OCI-LY3 (cell line): ENCODE results near the gene VRK3.
A peak's percentile ranks its signal among the peaks of the same experiment; 100 is the strongest.

Experiments used
- H2AFZ ChIP-seq: fragments of 200-600, 300-600 bp; shearing (Covaris generic); 2 replicates; pipeline ENCODE4 v1.6.0; 2014; ENCODE audit warnings: antibody characterized with exemption, low read depth, low read length
- H3K27ac ChIP-seq: fragments of 200-600, 300-600 bp; sonication (generic); 2 replicates; pipeline ENCODE4 v1.5.1; 2014; ENCODE audit warnings: mild to moderate bottlenecking, low read length, moderate library complexity, mixed read lengths
- H3K27me3 ChIP-seq: fragments of 200-600, 300-600 bp; sonication (generic); 2 replicates; pipeline ENCODE4 v1.6.1; 2014; ENCODE audit warnings: low read depth, low read length, mixed read lengths
- H3K36me3 ChIP-seq: fragments of 200-600, 300-600 bp; sonication (generic); replicated peaks from 2 replicates; pipeline ENCODE3; 2014; ENCODE audit warnings: low read depth, low read length, mixed read lengths
- H3K4me1 ChIP-seq: fragments of 300-600, 200-600 bp; sonication (generic); 2 replicates; pipeline ENCODE4 v1.6.1; 2014; ENCODE audit warnings: low read length, mixed read lengths
- H3K4me2 ChIP-seq: fragments of 200-600, 300-600 bp; sonication (generic); 2 replicates; pipeline ENCODE4 v1.6.1; 2014; ENCODE audit warnings: low read length, mixed read lengths
- H3K4me3 ChIP-seq: fragments of 300-600, 200-600 bp; sonication (generic); 2 replicates; pipeline ENCODE4 v1.5.1; 2014; ENCODE audit warnings: antibody characterized with exemption, mild to moderate bottlenecking, low read length, moderate library complexity
- H3K79me2 ChIP-seq: fragments of 300-600, 200-600 bp; shearing (Covaris generic); 2 replicates; pipeline ENCODE4 v1.6.1; 2014; ENCODE audit warnings: mild to moderate bottlenecking, low read length, mixed read lengths
- H3K9ac ChIP-seq: fragments of 300-600, 200-600 bp; shearing (Covaris generic); 2 replicates; pipeline ENCODE4 v1.6.0; 2014; ENCODE audit warnings: mild to moderate bottlenecking, low read length, moderate library complexity
- H3K9me3 ChIP-seq: fragments of 200-600, 300-600 bp; shearing (Covaris generic); 2 replicates; pipeline ENCODE4 v1.6.1; 2014; ENCODE audit warnings: low read length, mixed read lengths; ENCODE audit not compliant: insufficient read depth
- H4K20me1 ChIP-seq: fragments of 200-600, 300-600 bp; sonication (generic); 2 replicates; pipeline ENCODE4 v1.6.1; 2016; ENCODE audit warnings: low read length, mixed read lengths; ENCODE audit not compliant: insufficient read depth
- CTCF ChIP-seq: fragments of 200-600, 300-600 bp; sonication (generic); IDR thresholded peaks from 2 replicates; pipeline ENCODE4 v1.5.1; 2014; ENCODE audit warnings: antibody characterized with exemption, low read length, low read depth
- EZH2phosphoT487 ChIP-seq: fragments of 200-600 bp; shearing (Covaris generic); IDR thresholded peaks from 2 replicates; pipeline ENCODE4 v1.6.1; 2018; ENCODE audit warnings: antibody characterized with exemption, mixed run types, low read depth

VRK3 gene

GRCh38 chr19:49985871-49986270 lies 39.3 kb downstream of the VRK3 start:
- H4K20me1 ChIP-seq: peaks cover 31% of the 10 kb centered on the region
- H3K4me3 ChIP-seq: no peak overlapping the region
- TF ChIP-seq EZH2phosphoT487 (no peak), CTCF (no peak)
- no peak overlapping the region for H3K27ac ChIP-seq
- no peaks in the 10 kb centered on the region for H3K79me2 ChIP-seq
- H3K4me2 ChIP-seq: no peak overlapping the region
- H3K4me1 ChIP-seq: no peaks in the 10 kb centered on the region
- H3K36me3 ChIP-seq: peaks cover 3% of the 10 kb centered on the region
- no peak overlapping the region for H3K9ac ChIP-seq
- H3K9me3 ChIP-seq: no peaks in the 10 kb centered on the region
- no peak overlapping the region for H2AFZ ChIP-seq
- no peaks in the 10 kb centered on the region for H3K27me3 ChIP-seq

- H2AFZ ChIP-seq: no peak overlapping the region
- no peak overlapping the region for H3K9ac ChIP-seq
- H3K4me3 ChIP-seq: no peak overlapping the region
- no peaks in the 10 kb centered on the region for H3K79me2 ChIP-seq
- peaks cover 31% of the 10 kb centered on the region for H4K20me1 ChIP-seq
- H3K36me3 ChIP-seq: peaks cover 3% of the 10 kb centered on the region
- H3K9me3 ChIP-seq: no peaks in the 10 kb centered on the region
- no peaks in the 10 kb centered on the region for H3K4me1 ChIP-seq
- TF ChIP-seq EZH2phosphoT487: no peak
- no peak for TF ChIP-seq CTCF
- no peaks in the 10 kb centered on the region for H3K27me3 ChIP-seq
- H3K27ac ChIP-seq: no peak overlapping the region
- no peak overlapping the region for H3K4me2 ChIP-seq
Measured at GRCh38 chr19:49984491-49984890, 40.7 kb downstream of the VRK3 start.

GRCh38 chr19:49983645-49984229 lies 41.4 kb downstream of the VRK3 start:
- Histone ChIP-seq H3K9ac (no peak overlapping the region), H3K4me1 (no peaks in the 10 kb centered on the region), H3K79me2 (no peaks in the 10 kb centered on the region), H3K9me3 (no peaks in the 10 kb centered on the region), H4K20me1 (peaks cover 28% of the 10 kb centered on the region), H3K4me2 (no peak overlapping the region), H3K27me3 (no peaks in the 10 kb centered on the region), H2AFZ (no peak overlapping the region), H3K36me3 (peaks cover 3% of the 10 kb centered on the region), H3K4me3 (no peak overlapping the region), H3K27ac (no peak overlapping the region)
- TF ChIP-seq EZH2phosphoT487 (no peak), CTCF (peak; percentile 98)

- Histone ChIP-seq H3K36me3 (peaks cover 3% of the 10 kb centered on the region), H4K20me1 (peaks cover 13% of the 10 kb centered on the region), H3K4me3 (no peak overlapping the region), H3K79me2 (no peaks in the 10 kb centered on the region), H3K27ac (no peak overlapping the region), H3K9ac (no peak overlapping the region), H3K4me1 (no peaks in the 10 kb centered on the region), H3K27me3 (no peaks in the 10 kb centered on the region), H2AFZ (no peak overlapping the region), H3K4me2 (no peak overlapping the region), H3K9me3 (no peaks in the 10 kb centered on the region)
- TF ChIP-seq CTCF: no peak
- no peak for TF ChIP-seq EZH2phosphoT487
Measured at GRCh38 chr19:49981603-49982593, 43.3 kb downstream of the VRK3 start.
